SH-SY5Y (cell line): ENCODE results near the gene RXFP2.

Source experiments
- GATA2 ChIP-seq: IDR thresholded peaks from 2 replicates; pipeline ENCODE4 v1.6.1; 2011; ENCODE audit warnings: mild to moderate bottlenecking, low read depth, low read length
- GATA3 ChIP-seq: IDR thresholded peaks from 2 replicates; pipeline ENCODE4 v1.6.1; 2011; ENCODE audit warnings: low read depth, mild to moderate bottlenecking, low read length, moderate library complexity

GRCh38 chr13:31719214-31719613 is 20.1 kb upstream of the RXFP2 start:
- TF ChIP-seq GATA3 (no peak), GATA2 (no peak)
